ENCODE data around the gene PGLYRP1. TPM values are rescaled to one million over a fixed set of nuclear protein-coding genes. Genes with fewer than 3 reads are reported as not detected.
A peak's percentile ranks its signal among the peaks of the same experiment; 100 is the strongest.

Gene PGLYRP1
- total RNA-seq, 1 experiment from 2014 or later, result not detected

GRCh38 chr19:45975306-45976070 is 47.4 kb downstream of the PGLYRP1 start:
- H3K27me3 Mint-ChIP-seq (ENCODE audit: low read depth), result peaks cover 70% of the 10 kb centered on the region
- no peak overlapping the region for H3K4me3 Mint-ChIP-seq
- ChIA-PET POLR2A (no interaction called here), CTCF (interaction anchor here (1.0 to 1.7 kb wide), 2 partner anchors 15 to 102 kb away, joined by 5 to 8 read pairs; no protein-coding TSS in a partner anchor)
- no peak for ATAC-seq
- TF ChIP-seq SMAD4 (CRISPR knock-in tag; IDR thresholded peaks at IDR 0.05) (no peak), GTF2I (CRISPR knock-in tag; conservative IDR thresholded peaks at IDR 0.05) (no peak), HMGA2 (CRISPR knock-in tag; IDR thresholded peaks at IDR 0.05) (no peak), RORB (CRISPR knock-in tag; IDR thresholded peaks at IDR 0.05) (no peak), JUN (CRISPR knock-in tag; IDR thresholded peaks at IDR 0.05) (no peak), E2F1 (CRISPR knock-in tag; IDR thresholded peaks at IDR 0.05) (no peak), ELF4 (CRISPR knock-in tag; IDR thresholded peaks at IDR 0.05; ENCODE audit: low read depth) (no peak), FOXK1 (CRISPR knock-in tag; IDR thresholded peaks at IDR 0.05) (no peak), ZNF396 (CRISPR knock-in tag; IDR thresholded peaks at IDR 0.05; ENCODE audit: borderline replicate concordance) (no peak)
- TF ChIP-seq, protein P1, sequence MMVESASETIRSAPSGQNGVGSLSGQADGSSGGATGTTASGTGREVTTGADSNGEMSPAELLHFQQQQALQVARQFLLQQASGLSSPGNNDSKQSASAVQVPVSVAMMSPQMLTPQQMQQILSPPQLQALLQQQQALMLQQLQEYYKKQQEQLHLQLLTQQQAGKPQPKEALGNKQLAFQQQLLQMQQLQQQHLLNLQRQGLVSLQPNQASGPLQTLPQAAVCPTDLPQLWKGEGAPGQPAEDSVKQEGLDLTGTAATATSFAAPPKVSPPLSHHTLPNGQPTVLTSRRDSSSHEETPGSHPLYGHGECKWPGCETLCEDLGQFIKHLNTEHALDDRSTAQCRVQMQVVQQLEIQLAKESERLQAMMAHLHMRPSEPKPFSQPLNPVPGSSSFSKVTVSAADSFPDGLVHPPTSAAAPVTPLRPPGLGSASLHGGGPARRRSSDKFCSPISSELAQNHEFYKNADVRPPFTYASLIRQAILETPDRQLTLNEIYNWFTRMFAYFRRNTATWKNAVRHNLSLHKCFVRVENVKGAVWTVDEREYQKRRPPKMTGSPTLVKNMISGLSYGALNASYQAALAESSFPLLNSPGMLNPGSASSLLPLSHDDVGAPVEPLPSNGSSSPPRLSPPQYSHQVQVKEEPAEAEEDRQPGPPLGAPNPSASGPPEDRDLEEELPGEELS (CRISPR knock-in tag; IDR thresholded peaks at IDR 0.05), result no peak
- TF ChIP-seq, protein P2, sequence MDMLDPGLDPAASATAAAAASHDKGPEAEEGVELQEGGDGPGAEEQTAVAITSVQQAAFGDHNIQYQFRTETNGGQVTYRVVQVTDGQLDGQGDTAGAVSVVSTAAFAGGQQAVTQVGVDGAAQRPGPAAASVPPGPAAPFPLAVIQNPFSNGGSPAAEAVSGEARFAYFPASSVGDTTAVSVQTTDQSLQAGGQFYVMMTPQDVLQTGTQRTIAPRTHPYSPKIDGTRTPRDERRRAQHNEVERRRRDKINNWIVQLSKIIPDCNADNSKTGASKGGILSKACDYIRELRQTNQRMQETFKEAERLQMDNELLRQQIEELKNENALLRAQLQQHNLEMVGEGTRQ (CRISPR knock-in tag; IDR thresholded peaks at IDR 0.05), result no peak
- TF ChIP-seq, protein P3, sequence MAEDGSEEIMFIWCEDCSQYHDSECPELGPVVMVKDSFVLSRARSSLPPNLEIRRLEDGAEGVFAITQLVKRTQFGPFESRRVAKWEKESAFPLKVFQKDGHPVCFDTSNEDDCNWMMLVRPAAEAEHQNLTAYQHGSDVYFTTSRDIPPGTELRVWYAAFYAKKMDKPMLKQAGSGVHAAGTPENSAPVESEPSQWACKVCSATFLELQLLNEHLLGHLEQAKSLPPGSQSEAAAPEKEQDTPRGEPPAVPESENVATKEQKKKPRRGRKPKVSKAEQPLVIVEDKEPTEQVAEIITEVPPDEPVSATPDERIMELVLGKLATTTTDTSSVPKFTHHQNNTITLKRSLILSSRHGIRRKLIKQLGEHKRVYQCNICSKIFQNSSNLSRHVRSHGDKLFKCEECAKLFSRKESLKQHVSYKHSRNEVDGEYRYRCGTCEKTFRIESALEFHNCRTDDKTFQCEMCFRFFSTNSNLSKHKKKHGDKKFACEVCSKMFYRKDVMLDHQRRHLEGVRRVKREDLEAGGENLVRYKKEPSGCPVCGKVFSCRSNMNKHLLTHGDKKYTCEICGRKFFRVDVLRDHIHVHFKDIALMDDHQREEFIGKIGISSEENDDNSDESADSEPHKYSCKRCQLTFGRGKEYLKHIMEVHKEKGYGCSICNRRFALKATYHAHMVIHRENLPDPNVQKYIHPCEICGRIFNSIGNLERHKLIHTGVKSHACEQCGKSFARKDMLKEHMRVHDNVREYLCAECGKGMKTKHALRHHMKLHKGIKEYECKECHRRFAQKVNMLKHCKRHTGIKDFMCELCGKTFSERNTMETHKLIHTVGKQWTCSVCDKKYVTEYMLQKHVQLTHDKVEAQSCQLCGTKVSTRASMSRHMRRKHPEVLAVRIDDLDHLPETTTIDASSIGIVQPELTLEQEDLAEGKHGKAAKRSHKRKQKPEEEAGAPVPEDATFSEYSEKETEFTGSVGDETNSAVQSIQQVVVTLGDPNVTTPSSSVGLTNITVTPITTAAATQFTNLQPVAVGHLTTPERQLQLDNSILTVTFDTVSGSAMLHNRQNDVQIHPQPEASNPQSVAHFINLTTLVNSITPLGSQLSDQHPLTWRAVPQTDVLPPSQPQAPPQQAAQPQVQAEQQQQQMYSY (CRISPR knock-in tag; IDR thresholded peaks at IDR 0.05), result no peak
- TF ChIP-seq, protein P4, sequence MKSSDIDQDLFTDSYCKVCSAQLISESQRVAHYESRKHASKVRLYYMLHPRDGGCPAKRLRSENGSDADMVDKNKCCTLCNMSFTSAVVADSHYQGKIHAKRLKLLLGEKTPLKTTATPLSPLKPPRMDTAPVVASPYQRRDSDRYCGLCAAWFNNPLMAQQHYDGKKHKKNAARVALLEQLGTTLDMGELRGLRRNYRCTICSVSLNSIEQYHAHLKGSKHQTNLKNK (CRISPR knock-in tag; IDR thresholded peaks at IDR 0.05), result no peak
- DNase-seq (ENCODE audit: low spot score), result no peak
- no peaks in the 10 kb centered on the region for H3K9me3 Mint-ChIP-seq
- H3K4me1 Mint-ChIP-seq, result peaks cover 16% of the 10 kb centered on the region
- H3K36me3 Mint-ChIP-seq, result no peaks in the 10 kb centered on the region
- no peak overlapping the region for H3K27ac Mint-ChIP-seq

- DNase-seq (ENCODE audit: low spot score) (peak; percentile 99), ATAC-seq (peak; percentile 99)
- ChIA-PET CTCF (interaction anchor here (0.6 to 1.9 kb wide), 18 partner anchors 9 to 935 kb away, joined by 3 to 39 read pairs (median 6); partner anchors contain the start of genes CCDC61, CLASRP and FOXA3), POLR2A (interaction anchor here (0.6 to 1.2 kb wide), 3 partner anchors 13 to 92 kb away, joined by 4 to 9 read pairs (median 6); partner anchors contain the start of gene CCDC61)
- Mint-ChIP-seq H3K27me3 (ENCODE audit: low read depth) (peaks cover 87% of the 10 kb centered on the region), H3K27ac (no peak within 1 kb of the TSS), H3K4me3 (peak within 1 kb of the TSS; percentile 61), H3K9me3 (no peaks in the 10 kb centered on the region), H3K36me3 (no peaks in the 10 kb centered on the region), H3K4me1 (peaks cover 16% of the 10 kb centered on the region)
- TF ChIP-seq, protein P5, sequence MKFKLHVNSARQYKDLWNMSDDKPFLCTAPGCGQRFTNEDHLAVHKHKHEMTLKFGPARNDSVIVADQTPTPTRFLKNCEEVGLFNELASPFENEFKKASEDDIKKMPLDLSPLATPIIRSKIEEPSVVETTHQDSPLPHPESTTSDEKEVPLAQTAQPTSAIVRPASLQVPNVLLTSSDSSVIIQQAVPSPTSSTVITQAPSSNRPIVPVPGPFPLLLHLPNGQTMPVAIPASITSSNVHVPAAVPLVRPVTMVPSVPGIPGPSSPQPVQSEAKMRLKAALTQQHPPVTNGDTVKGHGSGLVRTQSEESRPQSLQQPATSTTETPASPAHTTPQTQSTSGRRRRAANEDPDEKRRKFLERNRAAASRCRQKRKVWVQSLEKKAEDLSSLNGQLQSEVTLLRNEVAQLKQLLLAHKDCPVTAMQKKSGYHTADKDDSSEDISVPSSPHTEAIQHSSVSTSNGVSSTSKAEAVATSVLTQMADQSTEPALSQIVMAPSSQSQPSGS (CRISPR knock-in tag; IDR thresholded peaks at IDR 0.05; ENCODE audit: borderline replicate concordance, low read depth), result no peak
- TF ChIP-seq ZNF263 (CRISPR knock-in tag; IDR thresholded peaks at IDR 0.05; ENCODE audit: low read depth) (peak; percentile 87; the same call in 1 of the 2 replicates), TEAD4 (CRISPR knock-in tag; IDR thresholded peaks at IDR 0.05) (no peak), SP1 (CRISPR knock-in tag; conservative IDR thresholded peaks at IDR 0.05) (peak; percentile 87), NFYB (CRISPR knock-in tag; conservative IDR thresholded peaks at IDR 0.05; ENCODE audit: low read depth) (0 out of 2 replicates have a peak, but pooled peaks have one; percentile 22)
- TF ChIP-seq, protein P1 (CRISPR knock-in tag; IDR thresholded peaks at IDR 0.05), result no peak
Measured at GRCh38 chr19:45973553-45974338, 49.1 kb downstream of the PGLYRP1 start, which contains the start of gene NOVA2. Gene NOVA2, minus strand, starts transcription at chr19:45973865. Its CDS starts 514 bp downstream, at chr19:45973351.
